GM21528 (cell line): ENCODE measurements around the gene SENP8.

Experiments
- ATAC-seq: cut with Tn5 transposase; IDR thresholded peaks from one replicate; pipeline ENCODE4 v1.9.1; 2021; ENCODE audit warnings: mild to moderate bottlenecking, moderate library complexity; ENCODE audit not compliant: unreplicated experiment, low FRiP score

Gene SENP8

DNA sequence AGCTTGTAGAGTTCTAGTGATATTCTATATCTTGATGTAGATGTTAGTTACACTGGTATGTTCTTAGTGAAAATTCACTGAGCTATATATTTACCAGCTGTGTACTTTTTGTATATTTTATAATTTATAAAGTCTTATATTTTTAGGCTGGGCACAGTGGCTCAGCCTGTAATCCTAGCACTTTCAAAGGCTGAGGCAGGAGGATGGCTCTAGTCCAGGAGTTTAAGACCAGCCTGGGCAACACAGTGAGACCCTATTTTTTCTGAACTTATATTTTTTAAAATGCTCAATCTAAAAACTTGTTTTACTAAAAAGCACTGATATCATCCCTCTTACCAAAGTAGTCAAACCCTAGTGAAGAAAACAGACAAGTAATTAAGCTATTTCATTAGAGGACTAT, 5.4 kb upstream of the SENP8 start:
- ATAC-seq: no peak

GRCh38 chr15:72113347-72114031, 4.7 kb upstream of the SENP8 start:
- ATAC-seq: no peak

DNA sequence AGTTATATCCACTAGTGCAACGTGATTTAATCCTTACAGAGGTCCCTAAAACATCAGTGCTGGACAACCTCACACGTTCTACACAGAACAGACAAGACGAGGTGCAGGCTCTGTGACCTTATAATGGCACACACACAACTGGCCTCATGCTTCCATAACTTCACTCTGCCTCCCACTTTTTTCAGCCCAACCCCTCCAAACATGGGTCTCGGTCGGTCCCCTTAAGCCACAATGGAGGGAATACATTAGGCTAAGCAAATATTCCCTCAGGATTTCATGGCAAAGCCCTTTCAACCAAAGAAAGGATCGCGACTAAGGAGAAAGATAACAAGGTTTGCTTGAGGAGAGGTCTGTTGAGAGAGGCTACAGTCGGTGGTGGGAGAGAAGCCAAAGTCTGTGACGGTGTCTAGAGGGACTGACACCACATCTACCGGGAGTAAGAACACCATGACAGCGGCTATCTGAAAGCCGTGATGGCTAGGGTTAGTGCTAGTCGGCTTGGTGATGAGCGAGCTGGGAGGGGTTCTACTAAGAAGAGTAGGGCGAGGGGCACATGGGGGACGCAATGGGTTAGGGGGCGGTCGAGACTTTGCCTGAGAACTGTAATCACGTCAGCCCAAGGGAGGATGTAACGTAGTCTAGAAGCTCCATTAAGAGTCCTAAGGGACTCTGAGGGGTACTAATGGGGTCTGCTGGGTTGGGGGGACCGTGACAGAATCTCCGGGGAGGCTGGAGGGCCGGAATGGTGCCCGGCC, 1.3 kb upstream of the SENP8 start:
- ATAC-seq: peak; percentile 13

DNA sequence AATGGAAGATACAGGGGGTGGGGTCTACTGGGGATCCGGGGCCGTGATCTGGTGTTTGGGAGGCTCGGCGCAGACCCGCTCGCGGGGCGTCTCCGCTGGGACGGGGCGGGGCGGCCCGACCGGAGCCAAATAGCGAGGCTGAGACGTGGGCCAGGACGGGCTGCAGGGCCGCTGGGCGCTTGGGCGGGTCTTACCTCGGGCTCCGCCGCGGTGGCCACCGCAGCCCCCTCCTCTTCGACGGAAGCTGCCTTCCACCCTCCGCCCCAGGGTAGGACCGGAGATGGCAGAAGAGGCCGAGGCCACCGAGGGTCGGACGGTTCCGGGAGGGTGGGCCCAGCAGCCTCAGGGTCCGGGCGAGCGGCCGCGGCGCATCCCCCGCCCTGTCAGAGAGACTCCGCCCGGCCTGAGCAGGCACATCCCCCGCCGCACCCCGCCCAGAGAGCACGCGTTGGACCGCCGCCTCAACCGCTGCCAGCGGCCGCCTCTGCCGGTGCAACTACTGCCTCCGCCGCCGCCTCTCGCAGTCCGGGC, 652 bp upstream of the SENP8 start:
- peak; percentile 62 for ATAC-seq

GRCh38 chr15:72124218-72124617, 6.0 kb downstream of the SENP8 start:
- ATAC-seq: no peak

DNA sequence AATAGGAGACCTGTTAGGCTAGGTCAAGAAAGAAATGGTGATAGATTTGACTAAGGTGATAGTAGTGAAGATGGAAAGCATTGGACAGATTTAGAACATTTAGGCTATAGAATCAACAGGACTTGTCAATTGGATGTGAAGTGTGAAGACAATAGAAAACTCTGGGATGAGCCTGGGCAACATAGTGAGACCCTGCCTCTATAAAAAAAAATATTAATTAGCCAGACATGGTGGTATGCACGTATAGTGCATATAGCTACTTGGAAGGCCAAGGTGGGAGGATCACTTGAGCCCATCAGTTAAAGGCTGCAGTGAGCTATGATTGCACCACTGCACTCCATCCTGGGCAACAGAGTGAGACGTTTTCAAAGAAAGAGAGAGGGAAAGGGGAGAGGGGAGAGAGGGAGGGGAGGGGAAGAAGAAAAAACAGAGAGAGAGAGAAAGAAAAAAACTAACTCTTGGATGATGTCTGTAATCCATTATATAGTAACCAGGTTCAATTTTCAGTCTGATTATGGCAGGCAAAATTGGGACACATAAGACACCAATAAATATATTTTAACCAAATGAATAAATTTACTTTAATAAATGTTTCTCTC, 9.6 kb downstream of the SENP8 start:
- no peak for ATAC-seq

- ATAC-seq: no peak
Measured at GRCh38 chr15:72128359-72128758, 10.2 kb downstream of the SENP8 start.

GRCh38 chr15:72130272-72130671, 12.1 kb downstream of the SENP8 start:
- no peak for ATAC-seq

DNA sequence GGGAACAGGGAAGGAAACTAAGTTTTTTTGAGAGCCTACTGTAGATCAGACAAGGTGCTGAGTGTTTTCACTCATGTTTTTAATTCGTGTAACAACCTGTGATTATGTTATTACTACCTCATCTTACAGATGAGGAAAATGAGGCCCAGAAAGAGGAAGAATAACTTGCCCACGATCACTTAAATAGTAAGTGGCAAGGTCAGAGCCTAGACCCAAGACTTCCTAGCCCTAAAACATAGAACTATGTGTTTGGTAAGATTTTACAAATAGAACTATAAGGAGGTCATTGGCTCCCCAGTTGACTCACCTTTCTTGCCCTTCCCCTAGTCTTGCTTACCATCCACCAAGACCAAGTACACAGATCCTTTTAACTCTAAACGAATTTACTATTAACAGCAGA, 13.7 kb downstream of the SENP8 start:
- no peak for ATAC-seq

DNA sequence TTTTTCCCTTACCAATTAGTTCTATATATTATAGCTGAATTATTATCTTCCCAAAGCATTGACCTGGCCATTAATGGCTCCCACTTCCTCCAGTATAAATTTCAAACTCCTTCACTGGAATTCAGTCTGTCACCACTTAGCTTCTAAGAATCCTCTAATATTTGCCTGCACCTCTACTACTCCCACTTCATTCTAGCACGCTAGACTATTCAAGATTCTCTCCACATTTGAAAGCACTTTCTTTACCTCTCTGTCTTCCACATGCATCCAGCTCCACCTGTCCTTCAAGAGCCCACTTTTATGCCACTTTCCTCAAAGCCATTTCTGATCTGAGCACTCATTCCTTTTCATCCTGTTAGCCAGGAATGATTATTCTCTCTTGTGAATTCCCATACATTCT, 15.0 kb downstream of the SENP8 start:
- ATAC-seq: no peak

GRCh38 chr15:72135719-72136118, 17.5 kb downstream of the SENP8 start:
- no peak for ATAC-seq

GRCh38 chr15:72136170-72137051, 18.2 kb downstream of the SENP8 start:
- no peak for ATAC-seq

DNA sequence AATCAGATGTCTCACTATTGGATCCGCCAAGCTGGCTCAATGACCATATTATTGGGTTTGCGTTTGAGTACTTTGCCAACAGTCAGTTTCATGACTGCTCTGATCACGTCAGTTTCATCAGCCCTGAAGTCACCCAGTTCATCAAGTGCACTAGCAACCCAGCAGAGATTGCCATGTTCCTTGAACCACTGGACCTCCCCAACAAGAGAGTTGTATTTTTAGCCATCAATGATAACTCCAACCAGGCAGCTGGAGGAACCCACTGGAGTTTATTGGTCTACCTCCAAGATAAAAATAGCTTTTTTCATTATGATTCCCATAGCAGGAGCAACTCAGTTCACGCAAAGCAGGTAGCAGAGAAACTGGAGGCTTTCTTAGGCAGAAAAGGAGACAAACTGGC, 21.5 kb downstream of the SENP8 start:
- ATAC-seq: no peak

DNA sequence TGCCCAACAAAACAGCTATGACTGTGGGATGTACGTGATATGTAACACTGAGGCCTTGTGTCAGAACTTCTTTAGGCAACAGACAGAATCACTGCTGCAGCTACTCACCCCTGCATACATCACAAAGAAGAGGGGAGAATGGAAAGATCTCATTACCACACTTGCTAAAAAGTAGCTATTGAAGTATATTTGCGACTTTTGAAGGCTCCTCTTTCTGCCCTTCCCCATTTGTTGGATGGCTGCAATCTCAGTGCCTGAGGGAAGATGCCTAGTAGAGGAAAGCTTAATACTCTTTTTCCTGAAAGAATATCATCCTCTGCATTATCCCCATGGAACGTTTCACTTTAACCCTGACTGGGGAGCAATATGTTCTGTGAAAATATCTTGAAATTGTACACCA, 21.9 kb downstream of the SENP8 start:
- no peak for ATAC-seq

- ATAC-seq: peak; percentile 99
Measured at GRCh38 chr15:72141171-72142084, 23.2 kb downstream of the SENP8 start.

DNA sequence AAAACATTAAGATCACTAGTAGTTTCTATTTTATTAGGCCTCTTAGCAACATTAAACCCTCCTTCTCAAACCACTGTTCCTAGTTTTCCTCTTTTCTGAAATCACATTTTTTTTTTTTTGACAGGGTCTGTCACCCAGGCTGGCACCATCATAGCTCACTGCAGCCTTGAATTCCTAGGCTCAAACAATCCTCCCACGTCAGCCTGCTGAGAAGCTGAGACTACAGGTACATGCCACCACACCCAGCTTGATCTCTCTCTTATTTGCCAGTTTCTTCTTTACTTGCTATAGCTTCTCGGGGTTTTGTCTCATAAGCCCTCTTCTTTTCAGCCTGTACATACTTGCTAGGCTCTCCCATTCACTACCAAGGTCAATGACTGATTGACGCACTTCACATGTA, 28.0 kb downstream of the SENP8 start:
- ATAC-seq: no peak

GRCh38 chr15:72146934-72147333, 28.7 kb downstream of the SENP8 start:
- no peak for ATAC-seq

- no peak for ATAC-seq
Measured at GRCh38 chr15:72147418-72147817, 29.2 kb downstream of the SENP8 start.

DNA sequence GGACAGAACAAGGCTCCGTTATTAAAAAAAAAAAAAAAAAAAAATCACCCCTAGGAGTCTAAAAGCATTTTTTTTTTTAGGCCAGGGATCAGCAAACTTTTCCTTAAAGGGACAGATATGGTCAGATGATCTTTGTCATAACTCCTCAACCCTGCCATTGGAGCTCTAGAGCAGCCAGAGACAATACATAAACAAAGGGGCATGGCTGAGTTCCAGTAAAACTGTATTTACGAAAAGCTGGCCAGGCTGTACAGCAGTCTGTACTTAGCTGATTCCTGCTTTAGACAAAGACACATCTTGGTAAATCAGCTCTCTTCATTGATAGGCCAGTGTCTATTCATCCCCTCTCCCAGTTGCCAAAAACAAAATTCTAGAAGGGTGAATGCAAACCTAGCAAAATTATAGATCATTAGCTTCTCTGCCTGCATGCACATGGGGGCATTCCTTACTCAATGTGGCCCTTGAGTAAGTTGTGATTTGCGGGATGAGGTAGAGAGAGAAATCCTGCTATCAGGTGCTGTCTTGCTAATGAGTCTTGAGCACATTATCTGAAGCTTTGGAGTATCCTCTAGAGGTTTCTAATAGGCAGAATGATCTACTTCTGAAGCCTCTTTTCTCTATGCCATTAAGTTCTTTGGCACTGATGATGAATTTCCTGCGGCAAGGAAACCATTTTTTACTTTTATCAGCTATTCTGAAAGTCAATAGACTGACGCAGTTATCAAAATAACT, 35.2 kb downstream of the SENP8 start:
- ATAC-seq: no peak
